Naive thymus-derived CD4-positive, alpha-beta T cell (primary cell): Measurements from ENCODE around the gene SYNPR. TPM values are rescaled to one million over a fixed set of nuclear protein-coding genes. Genes with fewer than 3 reads are reported as not detected.

Experiments used
- ATAC-seq: fragments of 150-1000 bp; cut with Tn5 transposase; 2 replicates; pipeline ENCODE4 v1.10.0; 2021; ENCODE audit warnings: mild to moderate bottlenecking, moderate library complexity
- CTCF ChIA-PET: fragments of 350-600 bp; sonication (Branson Sonifier 250); formaldehyde crosslinking; loops from one replicate; lab custom pipeline; 2021; ENCODE audit warnings: antibody characterized with exemption; lab: Charles Lee
- POLR2A ChIA-PET: fragments of 350-600 bp; sonication (Branson Sonifier 250); formaldehyde crosslinking; loops from one replicate; lab custom pipeline; 2021; ENCODE audit warnings: antibody characterized with exemption, inconsistent platforms; lab: Charles Lee
- DNase-seq, 9 donors: peaks; one replicate each; pipeline versions ENCODE4 v3.0.0 to v3.0.0-alpha.2; 2020 to 2022; ENCODE audit warnings: mixed read lengths in 1 of 9
- H3K27ac ChIP-seq: one replicate; pipeline ENCODE4 v1.7.0; 2013; ENCODE audit warnings: mild to moderate bottlenecking, low read depth, low read length, moderate library complexity
- H3K27me3 ChIP-seq, 2 donors: one replicate each; pipeline ENCODE4 v1.7.0; 2013; ENCODE audit warnings: low read length in 2 of 2, mild to moderate bottlenecking in 2 of 2, moderate library complexity in 2 of 2; ENCODE audit not compliant: control insufficient read depth in 2 of 2, insufficient read depth in 2 of 2
- H3K36me3 ChIP-seq, 3 experiments: 1 replicate in 2 of 3; 2 replicates in 1 of 3; pipeline ENCODE4 v1.7.0; 2013; ENCODE audit warnings: low read length in 3 of 3, mild to moderate bottlenecking in 3 of 3, moderate library complexity in 1 of 3; ENCODE audit not compliant: insufficient read depth in 3 of 3, control insufficient read depth in 2 of 3
- H3K4me1 ChIP-seq, 2 donors: one replicate each; pipeline ENCODE4 v1.7.0; 2013; ENCODE audit warnings: low read length in 2 of 2, mild to moderate bottlenecking in 2 of 2, moderate library complexity in 1 of 2; ENCODE audit not compliant: control insufficient read depth in 2 of 2, insufficient read depth in 2 of 2
- H3K4me3 ChIP-seq: 2 replicates; pipeline ENCODE4 v1.7.0; 2013; ENCODE audit warnings: mild to moderate bottlenecking, low read length
- H3K9me3 ChIP-seq, 3 experiments: 1 replicate in 2 of 3; 2 replicates in 1 of 3; pipeline ENCODE4 v1.7.0; 2013; ENCODE audit warnings: low read length in 3 of 3; ENCODE audit not compliant: control insufficient read depth in 2 of 3
- H3K27ac Mint-ChIP-seq, 9 donors: one replicate each; pipeline ENCODE4 v1.8.0; 2020 to 2022; ENCODE audit warnings: mixed read lengths in 9 of 9, mild to moderate bottlenecking in 8 of 9, moderate library complexity in 5 of 9, inconsistent platforms in 2 of 9
- H3K27me3 Mint-ChIP-seq, 5 donors: one replicate each; pipeline ENCODE4 v1.8.0; 2021 to 2022; ENCODE audit warnings: mixed read lengths in 5 of 5, mild to moderate bottlenecking in 1 of 5
- H3K36me3 Mint-ChIP-seq, 5 donors: one replicate each; pipeline ENCODE4 v1.8.0; 2020 to 2022; ENCODE audit warnings: mixed read lengths in 5 of 5, mild to moderate bottlenecking in 3 of 5, inconsistent platforms in 1 of 5
- H3K4me1 Mint-ChIP-seq, 7 donors: one replicate each; pipeline ENCODE4 v1.8.0; 2020 to 2022; ENCODE audit warnings: mixed read lengths in 7 of 7, mild to moderate bottlenecking in 3 of 7, inconsistent platforms in 1 of 7
- H3K4me3 Mint-ChIP-seq, 10 donors: one replicate each; pipeline ENCODE4 v1.8.0; 2020 to 2022; ENCODE audit warnings: mild to moderate bottlenecking in 10 of 10, mixed read lengths in 10 of 10, moderate library complexity in 6 of 10, inconsistent platforms in 2 of 10
- H3K9me3 Mint-ChIP-seq, 11 donors: one replicate each; pipeline ENCODE4 v1.8.0; 2020 to 2022; ENCODE audit warnings: mixed read lengths in 11 of 11, mild to moderate bottlenecking in 4 of 11, inconsistent platforms in 1 of 11, moderate library complexity in 1 of 11
- intact Hi-C, 2 donors: fragments of 100-400 bp; cut with micrococcal nuclease; formaldehyde crosslinking; loops; one replicate each; pipeline ENCODE4 v1.15.1; 2023
- polyA plus RNA-seq, 2 donors: library from polyadenylated mRNA; unstranded; fragments of 300-500 nt; fragmentation: Illumina TruSeq; gene quantifications; one replicate each; pipeline ENCODE4 v1.2.3, GENCODE V29; 2021
- total RNA-seq, 6 experiments: library from RNA in 5 of 6; stranded (reverse) in 5 of 6; gene quantifications; 1 replicate in 5 of 6; 2 replicates in 1 of 6; pipeline ENCODE4 v1.2.3 and lab custom pipeline; 2021 to 2026

Gene SYNPR
- total and polyA plus RNA-seq, 7 experiments from 2014 or later = not detected

- no peaks in the 10 kb centered on the region for H3K4me1 ChIP-seq
- POLR2A ChIA-PET = no interaction called here
Observed at GRCh38 chr3:63508305-63508704, 230.2 kb downstream of the SYNPR start.

GRCh38 chr3:63508771-63509170, 230.7 kb downstream of the SYNPR start:
- no peaks in the 10 kb centered on the region for H3K4me1 Mint-ChIP-seq
- Histone ChIP-seq H3K27ac (no peak overlapping the region), H3K36me3 (no peaks in the 10 kb centered on the region), H3K27me3 (no peaks in the 10 kb centered on the region), H3K4me3 (no peak overlapping the region), H3K4me1 (no peaks in the 10 kb centered on the region), H3K9me3 (no peaks in the 10 kb centered on the region)
- no peak for DNase-seq
- POLR2A ChIA-PET = no interaction called here
- CTCF ChIA-PET = no interaction called here
- no peak for ATAC-seq
- no peak overlapping the region for H3K27ac Mint-ChIP-seq
- H3K36me3 Mint-ChIP-seq = no peaks in the 10 kb centered on the region
- peaks cover 0 to 7% (median 1%) of the 10 kb centered on the region in 11 donors for H3K9me3 Mint-ChIP-seq
- intact Hi-C loops = no loop called here
- H3K4me3 Mint-ChIP-seq = no peak overlapping the region
- peaks cover 0 to 7% (median 0%) of the 10 kb centered on the region in 5 donors for H3K27me3 Mint-ChIP-seq

More at GRCh38 chr3:63508305-63508704, 230.2 kb downstream of the SYNPR start:
- no peak for DNase-seq
- Histone ChIP-seq H3K27ac (no peak overlapping the region), H3K9me3 (no peaks in the 10 kb centered on the region), H3K27me3 (no peaks in the 10 kb centered on the region), H3K36me3 (no peaks in the 10 kb centered on the region), H3K4me3 (no peak overlapping the region)
- H3K36me3 Mint-ChIP-seq = no peaks in the 10 kb centered on the region
- peaks cover 0 to 7% (median 0%) of the 10 kb centered on the region in 5 donors for H3K27me3 Mint-ChIP-seq
- no peak overlapping the region for H3K27ac Mint-ChIP-seq
- H3K4me3 Mint-ChIP-seq = no peak overlapping the region
- intact Hi-C loops = no loop called here
- no peak for ATAC-seq
- CTCF ChIA-PET = no interaction called here
- peaks cover 0 to 7% (median 1%) of the 10 kb centered on the region in 11 donors for H3K9me3 Mint-ChIP-seq
- no peaks in the 10 kb centered on the region for H3K4me1 Mint-ChIP-seq

- Histone ChIP-seq H3K4me3 (no peak overlapping the region), H3K27me3 (no peaks in the 10 kb centered on the region), H3K36me3 (no peaks in the 10 kb centered on the region), H3K27ac (no peak overlapping the region), H3K4me1 (no peaks in the 10 kb centered on the region), H3K9me3 (no peaks in the 10 kb centered on the region)
- ChIA-PET POLR2A (no interaction called here), CTCF (no interaction called here)
- ATAC-seq = no peak
- no peak overlapping the region for H3K27ac Mint-ChIP-seq
- no peak for DNase-seq
- H3K9me3 Mint-ChIP-seq = peaks cover 0 to 3% (median 0%) of the 10 kb centered on the region in 11 donors
- peaks cover 0 to 5% (median 0%) of the 10 kb centered on the region in 5 donors for H3K27me3 Mint-ChIP-seq
- no peak overlapping the region for H3K4me3 Mint-ChIP-seq
- no peaks in the 10 kb centered on the region for H3K36me3 Mint-ChIP-seq
- H3K4me1 Mint-ChIP-seq = no peaks in the 10 kb centered on the region
- intact Hi-C loops = no loop called here
Observed at GRCh38 chr3:63513791-63514190, 235.7 kb downstream of the SYNPR start.

GRCh38 chr3:63514678-63515077, 236.6 kb downstream of the SYNPR start:
- ATAC-seq (no peak), DNase-seq (no peak)
- H3K27me3 ChIP-seq = no peaks in the 10 kb centered on the region
- intact Hi-C loops = no loop called here
- peaks cover 0 to 5% (median 0%) of the 10 kb centered on the region in 5 donors for H3K27me3 Mint-ChIP-seq
- H3K27ac ChIP-seq = no peak overlapping the region
- no peaks in the 10 kb centered on the region for H3K36me3 Mint-ChIP-seq
- no peak overlapping the region for H3K4me3 ChIP-seq
- no peak overlapping the region for H3K27ac Mint-ChIP-seq
- H3K4me3 Mint-ChIP-seq = no peak overlapping the region
- no peaks in the 10 kb centered on the region for H3K36me3 ChIP-seq
- no peaks in the 10 kb centered on the region for H3K9me3 ChIP-seq
- ChIA-PET POLR2A (no interaction called here), CTCF (no interaction called here)
- H3K4me1 Mint-ChIP-seq = no peaks in the 10 kb centered on the region
- no peaks in the 10 kb centered on the region for H3K4me1 ChIP-seq
- peaks cover 0 to 3% (median 0%) of the 10 kb centered on the region in 11 donors for H3K9me3 Mint-ChIP-seq

- Mint-ChIP-seq H3K36me3 (no peaks in the 10 kb centered on the region), H3K27ac (no peak overlapping the region), H3K9me3 (peaks cover 0 to 4% (median 0%) of the 10 kb centered on the region in 11 donors), H3K4me1 (no peaks in the 10 kb centered on the region), H3K27me3 (peaks cover 0 to 5% (median 0%) of the 10 kb centered on the region in 5 donors), H3K4me3 (no peak overlapping the region)
- CTCF ChIA-PET = no interaction called here
- Histone ChIP-seq H3K36me3 (no peaks in the 10 kb centered on the region), H3K9me3 (no peaks in the 10 kb centered on the region), H3K27me3 (no peaks in the 10 kb centered on the region), H3K27ac (no peak overlapping the region), H3K4me3 (no peak overlapping the region), H3K4me1 (no peaks in the 10 kb centered on the region)
- POLR2A ChIA-PET = no interaction called here
- DNase-seq (no peak), ATAC-seq (no peak)
- intact Hi-C loops = no loop called here
Observed at GRCh38 chr3:63519426-63519825, 241.3 kb downstream of the SYNPR start.

- no peak overlapping the region for H3K4me3 Mint-ChIP-seq
- no peak overlapping the region for H3K27ac Mint-ChIP-seq
- H3K4me3 ChIP-seq = no peak overlapping the region
- no peak overlapping the region for H3K27ac ChIP-seq
- H3K36me3 Mint-ChIP-seq = no peaks in the 10 kb centered on the region
- H3K4me1 ChIP-seq = no peaks in the 10 kb centered on the region
- ATAC-seq (no peak), DNase-seq (no peak)
- POLR2A ChIA-PET = no interaction called here
- H3K27me3 Mint-ChIP-seq = peaks cover 0 to 5% (median 0%) of the 10 kb centered on the region in 5 donors
- H3K36me3 ChIP-seq = no peaks in the 10 kb centered on the region
- H3K27me3 ChIP-seq = no peaks in the 10 kb centered on the region
- no peaks in the 10 kb centered on the region for H3K4me1 Mint-ChIP-seq
- CTCF ChIA-PET = no interaction called here
- intact Hi-C loops = no loop called here
- H3K9me3 ChIP-seq = no peaks in the 10 kb centered on the region
- H3K9me3 Mint-ChIP-seq = peaks cover 0 to 4% (median 0%) of the 10 kb centered on the region in 11 donors
Observed at GRCh38 chr3:63521657-63522056, 243.5 kb downstream of the SYNPR start.

GRCh38 chr3:63523100-63523499, 245.0 kb downstream of the SYNPR start:
- Mint-ChIP-seq H3K36me3 (no peaks in the 10 kb centered on the region), H3K9me3 (peaks cover 0 to 7% (median 2%) of the 10 kb centered on the region in 11 donors), H3K27ac (no peak overlapping the region), H3K4me3 (no peak overlapping the region), H3K4me1 (no peaks in the 10 kb centered on the region), H3K27me3 (peaks cover 0 to 5% (median 0%) of the 10 kb centered on the region in 5 donors)
- no peak for DNase-seq
- no peaks in the 10 kb centered on the region for H3K36me3 ChIP-seq
- ATAC-seq = no peak
- POLR2A ChIA-PET = no interaction called here
- H3K9me3 ChIP-seq = no peaks in the 10 kb centered on the region
- H3K27ac ChIP-seq = no peak overlapping the region
- CTCF ChIA-PET = no interaction called here
- intact Hi-C loops = no loop called here
- no peaks in the 10 kb centered on the region for H3K4me1 ChIP-seq
- H3K4me3 ChIP-seq = no peak overlapping the region
- H3K27me3 ChIP-seq = no peaks in the 10 kb centered on the region
